Measurements from ENCODE around the gene KIF26B.
"Not testable (repeated sequence)": the region's sequence is repeated elsewhere in the genome, so short reads cannot be mapped to it uniquely, and the experiment has no call there.

The KIF26B gene

GRCh38 chr1:245330951-245331350 lies 176.2 kb downstream of the KIF26B start:
- no peak for DNase-seq

GRCh38 chr1:245332085-245332484 lies 177.3 kb downstream of the KIF26B start:
- no peak for DNase-seq

- peak; percentile 28 for DNase-seq
Observed at GRCh38 chr1:245332513-245332912, 177.7 kb downstream of the KIF26B start.

GRCh38 chr1:245334235-245334634 lies 179.4 kb downstream of the KIF26B start:
- DNase-seq, result no peak

- no peak for DNase-seq
Observed at GRCh38 chr1:245334827-245335490, 180.2 kb downstream of the KIF26B start.

- not testable (repeated sequence) for DNase-seq
Observed at GRCh38 chr1:245335684-245336083, 180.9 kb downstream of the KIF26B start.

- DNase-seq, result no peak
Observed at GRCh38 chr1:245336149-245336983, 181.6 kb downstream of the KIF26B start.

GRCh38 chr1:245336984-245337355 lies 182.2 kb downstream of the KIF26B start:
- not testable (repeated sequence) for DNase-seq

GRCh38 chr1:245337829-245338484 lies 183.2 kb downstream of the KIF26B start:
- no peak for DNase-seq

- no peak for DNase-seq
Observed at GRCh38 chr1:245338485-245338877, 183.7 kb downstream of the KIF26B start.

GRCh38 chr1:245341743-245342142 lies 187.0 kb downstream of the KIF26B start:
- no peak for DNase-seq

- no peak for DNase-seq
Observed at GRCh38 chr1:245345191-245345884, 190.6 kb downstream of the KIF26B start.

- DNase-seq, result no peak
Observed at GRCh38 chr1:245348626-245349025, 193.8 kb downstream of the KIF26B start.

- no peak for DNase-seq
Observed at GRCh38 chr1:245353411-245353810, 198.6 kb downstream of the KIF26B start.

- DNase-seq, result no peak
Observed at GRCh38 chr1:245353915-245354775, 199.4 kb downstream of the KIF26B start.

- DNase-seq, result not testable (repeated sequence)
Observed at GRCh38 chr1:245355851-245356630, 201.3 kb downstream of the KIF26B start.

- no peak for DNase-seq
Observed at GRCh38 chr1:245356891-245357585, 202.3 kb downstream of the KIF26B start.

- DNase-seq, result not testable (repeated sequence)
Observed at GRCh38 chr1:245359101-245359680, 204.4 kb downstream of the KIF26B start.

GRCh38 chr1:245361065-245361464 lies 206.3 kb downstream of the KIF26B start:
- DNase-seq, result no peak

GRCh38 chr1:245361951-245362350 lies 207.2 kb downstream of the KIF26B start:
- no peak for DNase-seq

All from activated CD8-positive, alpha-beta memory T cell treated with anti-CD3 and anti-CD28 coated beads, Interleukin-2, amount 50 U/mL, for 4 hours (primary cell).